SU-DHL-6 (cell line): Measurements from ENCODE around the gene MAMSTR.
"Not testable (repeated sequence)": the region's sequence is repeated elsewhere in the genome, so short reads cannot be mapped to it uniquely, and the experiment has no call there.

ENCODE experiments used
- H2AFZ ChIP-seq: fragments of 200-600 bp; sonication (generic); 2 replicates; pipeline ENCODE4 v1.6.1; 2014; ENCODE audit warnings: low read depth, mild to moderate bottlenecking, moderate library complexity, mixed read lengths, antibody characterized with exemption, low read length; ENCODE audit not compliant: severe bottlenecking
- H3F3A ChIP-seq: fragments of 200-600 bp; shearing (Covaris generic); 2 replicates; pipeline ENCODE4 v1.6.0; 2016; ENCODE audit warnings: antibody characterized with exemption, mild to moderate bottlenecking; ENCODE audit not compliant: insufficient read depth
- H3K27ac ChIP-seq: fragments of 200-600 bp; sonication (generic); 2 replicates; pipeline ENCODE4 v1.5.1; 2016; ENCODE audit warnings: low read depth, mild to moderate bottlenecking, low read length, moderate library complexity, mixed read lengths
- H3K27me3 ChIP-seq: fragments of 200-600 bp; sonication (generic), shearing (Covaris generic); 2 replicates; pipeline ENCODE4 v1.6.0; 2014; ENCODE audit warnings: mild to moderate bottlenecking, low read length
- H3K36me3 ChIP-seq: fragments of 200-600 bp; sonication (generic); 2 replicates; pipeline ENCODE4 v1.6.1; 2014; ENCODE audit warnings: mild to moderate bottlenecking, low read length, mixed read lengths
- H3K4me2 ChIP-seq: fragments of 300-600, 200-600 bp; shearing (Covaris generic), sonication (generic); 2 replicates; pipeline ENCODE4 v1.6.0; 2014; ENCODE audit warnings: low read length, low read depth, mild to moderate bottlenecking; ENCODE audit not compliant: poor library complexity, severe bottlenecking
- H3K4me3 ChIP-seq: fragments of 200-600 bp; sonication (generic); 2 replicates; pipeline ENCODE4 v1.5.1; 2014; ENCODE audit warnings: antibody characterized with exemption, low read length, mild to moderate bottlenecking, mixed read lengths; ENCODE audit not compliant: insufficient read depth, poor library complexity, severe bottlenecking
- H3K79me2 ChIP-seq: fragments of 200-600 bp; sonication (generic); 2 replicates; pipeline ENCODE4 v1.6.1; 2014; ENCODE audit warnings: mild to moderate bottlenecking, low read length, moderate library complexity; ENCODE audit not compliant: insufficient read depth
- H3K9ac ChIP-seq: fragments of 200-600 bp; sonication (generic); 2 replicates; pipeline ENCODE4 v1.7.0; 2014; ENCODE audit warnings: mild to moderate bottlenecking, low read length
- H3K9me2 ChIP-seq: fragments of 200-600 bp; sonication (generic); replicated peaks from 2 replicates; pipeline ENCODE4 v1.6.1; 2014; ENCODE audit warnings: low read length; ENCODE audit not compliant: insufficient read depth
- H3K9me3 ChIP-seq: fragments of 200-600 bp; sonication (generic); 2 replicates; pipeline ENCODE4 v1.6.1; 2014; ENCODE audit warnings: low read length, mixed read lengths; ENCODE audit not compliant: insufficient read depth
- H4K20me1 ChIP-seq: fragments of 200-600 bp; sonication (generic); 2 replicates; pipeline ENCODE4 v1.6.1; 2014; ENCODE audit warnings: low read depth, mild to moderate bottlenecking, antibody characterized with exemption, low read length, moderate library complexity, mixed read lengths
- EZH2phosphoT487 ChIP-seq: fragments of 200-600 bp; sonication (generic), shearing (Covaris generic); conservative IDR thresholded peaks from 2 replicates; pipeline ENCODE4 v1.6.1; 2018; ENCODE audit warnings: mild to moderate bottlenecking, antibody characterized with exemption, low read length, moderate library complexity, mixed read lengths
- TF ChIP-seq, protein P1 (sequence below): fragments of 200-600 bp; sonication (generic); IDR thresholded peaks from one replicate; pipeline ENCODE4 v1.5.1; 2017; ENCODE audit warnings: antibody characterized with exemption, mild to moderate bottlenecking, low read length, moderate library complexity; ENCODE audit not compliant: insufficient read depth, poor library complexity, severe bottlenecking

MAMSTR gene

DNA sequence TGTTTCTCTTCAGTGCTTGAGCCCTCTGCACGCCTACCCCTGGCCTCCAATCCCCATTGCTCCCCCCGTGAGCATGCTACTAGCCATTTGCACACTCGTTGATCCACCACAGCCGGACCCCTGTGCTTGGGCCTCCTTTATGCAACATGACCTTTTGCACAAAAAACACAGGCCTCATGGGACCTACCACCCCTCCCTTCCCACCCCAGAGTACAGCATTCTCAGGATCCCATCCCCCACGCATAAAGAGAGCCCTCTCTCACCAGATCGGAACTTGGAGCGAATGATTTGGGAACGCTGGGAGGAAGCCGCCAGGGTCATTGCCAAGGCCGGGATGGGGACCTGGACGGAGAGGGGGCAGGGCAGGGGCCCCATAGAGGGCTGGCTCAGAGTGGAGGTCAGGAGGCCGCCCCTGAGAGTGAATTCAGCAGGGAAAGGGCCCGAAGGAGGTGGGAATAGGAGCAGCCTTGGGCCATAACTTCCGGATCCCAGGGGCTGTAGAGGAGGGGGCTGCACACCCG lies 754 bp downstream of the MAMSTR start:
- Histone ChIP-seq H3K4me2 (no peak overlapping the region), H3K36me3 (no peaks in the 10 kb centered on the region), H2AFZ (no peak overlapping the region), H3K9me2 (no peaks in the 10 kb centered on the region), H3K9ac (no peak overlapping the region), H3K27ac (no peak overlapping the region), H3K27me3 (no peaks in the 10 kb centered on the region), H3K4me3 (no peak overlapping the region), H3K9me3 (no peaks in the 10 kb centered on the region), H3K79me2 (no peaks in the 10 kb centered on the region), H3F3A (no peaks in the 10 kb centered on the region), H4K20me1 (no peaks in the 10 kb centered on the region)
- no peak for TF ChIP-seq EZH2phosphoT487
- TF ChIP-seq, protein P1, sequence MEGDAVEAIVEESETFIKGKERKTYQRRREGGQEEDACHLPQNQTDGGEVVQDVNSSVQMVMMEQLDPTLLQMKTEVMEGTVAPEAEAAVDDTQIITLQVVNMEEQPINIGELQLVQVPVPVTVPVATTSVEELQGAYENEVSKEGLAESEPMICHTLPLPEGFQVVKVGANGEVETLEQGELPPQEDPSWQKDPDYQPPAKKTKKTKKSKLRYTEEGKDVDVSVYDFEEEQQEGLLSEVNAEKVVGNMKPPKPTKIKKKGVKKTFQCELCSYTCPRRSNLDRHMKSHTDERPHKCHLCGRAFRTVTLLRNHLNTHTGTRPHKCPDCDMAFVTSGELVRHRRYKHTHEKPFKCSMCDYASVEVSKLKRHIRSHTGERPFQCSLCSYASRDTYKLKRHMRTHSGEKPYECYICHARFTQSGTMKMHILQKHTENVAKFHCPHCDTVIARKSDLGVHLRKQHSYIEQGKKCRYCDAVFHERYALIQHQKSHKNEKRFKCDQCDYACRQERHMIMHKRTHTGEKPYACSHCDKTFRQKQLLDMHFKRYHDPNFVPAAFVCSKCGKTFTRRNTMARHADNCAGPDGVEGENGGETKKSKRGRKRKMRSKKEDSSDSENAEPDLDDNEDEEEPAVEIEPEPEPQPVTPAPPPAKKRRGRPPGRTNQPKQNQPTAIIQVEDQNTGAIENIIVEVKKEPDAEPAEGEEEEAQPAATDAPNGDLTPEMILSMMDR = no peak

DNA sequence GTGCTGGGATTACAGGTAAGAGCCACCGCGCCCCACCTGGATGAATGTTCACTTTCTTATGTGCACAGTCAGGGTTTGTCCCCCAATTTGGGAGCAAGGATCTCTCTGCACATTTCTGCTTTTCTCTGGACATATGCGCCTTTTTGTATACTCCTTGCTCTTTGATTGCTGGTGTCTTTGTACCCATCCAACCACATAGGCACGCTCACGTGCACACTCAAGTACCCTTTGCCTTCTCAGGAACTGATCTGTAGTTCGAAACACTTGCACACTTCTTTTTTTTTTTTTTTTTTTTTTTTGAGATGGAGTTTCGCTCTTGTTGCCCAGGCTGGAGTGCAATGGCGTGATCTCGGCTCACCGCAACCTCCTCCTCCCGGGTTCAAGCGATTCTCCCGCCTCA lies 1.4 kb downstream of the MAMSTR start:
- not testable (repeated sequence) for H3K4me3 ChIP-seq, H3F3A ChIP-seq, H3K9ac ChIP-seq, H3K79me2 ChIP-seq, H3K27me3 ChIP-seq, H3K9me3 ChIP-seq, H2AFZ ChIP-seq, H3K9me2 ChIP-seq, H3K27ac ChIP-seq, H3K4me2 ChIP-seq, H4K20me1 ChIP-seq, H3K36me3 ChIP-seq

DNA sequence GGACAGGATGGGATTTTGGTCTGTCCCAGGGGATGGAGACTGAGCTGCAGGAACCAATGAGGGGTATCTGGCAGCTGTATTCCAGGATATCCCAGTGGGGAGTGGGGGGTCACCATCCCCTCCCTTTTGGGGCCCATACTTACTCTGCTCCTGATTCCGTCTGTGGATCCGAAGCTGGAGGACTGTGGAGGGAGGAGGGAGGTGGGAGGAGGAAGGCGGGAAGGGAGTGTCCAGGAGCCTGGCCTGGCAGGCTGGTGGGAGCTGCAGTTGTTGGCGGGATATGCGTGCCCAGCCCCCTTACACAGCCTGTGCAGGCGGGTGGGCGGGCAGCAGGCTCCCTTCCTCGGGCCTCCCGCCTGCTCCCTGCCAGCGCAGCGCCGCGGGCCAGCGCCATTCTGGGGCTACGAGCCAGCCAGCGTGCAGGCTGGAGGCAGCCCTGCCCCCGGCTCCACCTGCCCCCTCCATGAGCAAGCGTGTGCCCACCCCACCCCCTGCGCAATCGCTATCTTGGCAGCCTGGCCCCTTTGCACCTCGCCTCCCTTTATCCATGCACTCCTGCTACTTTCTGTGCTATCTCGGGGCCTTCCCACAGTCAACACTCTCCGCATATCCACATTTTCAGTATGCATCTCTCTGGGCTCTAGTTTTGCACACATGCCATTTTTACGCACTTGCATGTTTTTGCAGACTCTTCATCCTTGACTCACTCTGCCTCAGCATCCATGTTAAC lies 2.8 kb downstream of the MAMSTR start:
- TF ChIP-seq, protein P1 = no peak
- TF ChIP-seq EZH2phosphoT487 = no peak
- Histone ChIP-seq H3K27me3 (no peaks in the 10 kb centered on the region), H3K79me2 (no peaks in the 10 kb centered on the region), H4K20me1 (no peaks in the 10 kb centered on the region), H3K4me3 (no peak overlapping the region), H2AFZ (no peak overlapping the region), H3K27ac (no peak overlapping the region), H3K4me2 (no peak overlapping the region), H3F3A (no peaks in the 10 kb centered on the region), H3K9me3 (no peaks in the 10 kb centered on the region), H3K9ac (no peak overlapping the region), H3K9me2 (no peaks in the 10 kb centered on the region), H3K36me3 (no peaks in the 10 kb centered on the region)

DNA sequence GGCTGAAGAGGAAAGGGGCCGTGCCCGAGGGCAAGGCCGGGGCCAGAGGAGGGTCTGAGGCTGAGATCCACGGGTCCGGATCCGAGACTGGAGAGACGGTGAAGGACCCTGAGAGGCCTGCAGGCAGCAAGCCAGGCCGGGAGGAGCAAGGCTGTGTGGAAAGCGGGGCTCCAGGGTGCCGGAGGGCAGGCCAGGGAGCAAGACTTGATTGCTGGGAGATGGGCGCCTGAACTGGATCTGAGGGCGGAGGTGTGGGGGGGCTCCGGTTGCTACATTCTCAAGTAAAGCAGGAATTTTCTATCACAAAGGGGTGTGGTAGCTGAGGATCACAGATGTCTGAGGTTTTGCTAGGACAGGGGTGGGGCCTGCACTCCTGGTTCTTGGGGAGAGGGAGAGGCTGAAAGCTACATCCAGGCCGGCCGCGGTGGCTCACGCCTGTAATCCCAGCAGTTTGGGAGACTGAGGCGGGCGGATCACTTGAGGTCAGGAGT lies 3.8 kb downstream of the MAMSTR start:
- TF ChIP-seq, protein P1 = no peak
- no peak for TF ChIP-seq EZH2phosphoT487
- no peaks in the 10 kb centered on the region for H3F3A ChIP-seq
- H3K27me3 ChIP-seq = no peaks in the 10 kb centered on the region
- H3K4me2 ChIP-seq = no peak overlapping the region
- no peaks in the 10 kb centered on the region for H3K9me3 ChIP-seq
- no peaks in the 10 kb centered on the region for H3K36me3 ChIP-seq
- H3K9me2 ChIP-seq = no peaks in the 10 kb centered on the region
- no peak overlapping the region for H3K4me3 ChIP-seq
- H3K79me2 ChIP-seq = no peaks in the 10 kb centered on the region
- H2AFZ ChIP-seq = no peak overlapping the region
- H3K9ac ChIP-seq = no peak overlapping the region
- no peak overlapping the region for H3K27ac ChIP-seq
- no peaks in the 10 kb centered on the region for H4K20me1 ChIP-seq
